ENCODE results near the gene INAVA.

The INAVA gene

GRCh38 chr1:200901796-200902444 lies 7.2 kb downstream of the INAVA start:
- H3K4me1 ChIP-seq (ENCODE audit: control insufficient read depth, insufficient read depth, low read depth, low read length), result peaks cover 24% of the 10 kb centered on the region
- H3K9ac ChIP-seq (ENCODE audit: low read length), result no peak overlapping the region
- H3K36me3 ChIP-seq (ENCODE audit: control insufficient read depth in 1 of 2, insufficient read depth in 2 of 2, low read depth in 1 of 2, low read length in 2 of 2), result peaks cover 0 to 55% of the 10 kb centered on the region in 2 experiments
- H2AK5ac ChIP-seq (ENCODE audit: low read length, severe bottlenecking), result no peak overlapping the region
- no peak overlapping the region for H2BK12ac ChIP-seq (ENCODE audit: low read length in 2 of 2)
- H2BK15ac ChIP-seq (ENCODE audit: low read depth, poor library complexity, severe bottlenecking), result no peak overlapping the region
- H4K8ac ChIP-seq (ENCODE audit: low read length), result no peak overlapping the region
- WGBS, result 97% methylated on average over 8 of the region's 8 CpGs
- peaks cover 34% of the 10 kb centered on the region for H3K79me1 ChIP-seq (replicated peaks; ENCODE audit: low read length, poor library complexity, severe bottlenecking)
- H2BK5ac ChIP-seq (ENCODE audit: low read depth, low read length, poor library complexity, severe bottlenecking), result no peak overlapping the region
- H4K91ac ChIP-seq (ENCODE audit: low read length), result no peak overlapping the region
- H3K4me2 ChIP-seq (ENCODE audit: low read length, poor library complexity, severe bottlenecking), result no peak overlapping the region
- no peak overlapping the region for H3K27ac ChIP-seq (ENCODE audit: low read length, poor library complexity, severe bottlenecking)
- no peak overlapping the region for H3K23ac ChIP-seq (ENCODE audit: low read length in 2 of 2)
- no peak overlapping the region for H3K18ac ChIP-seq (ENCODE audit: low read depth in 1 of 2, low read length in 2 of 2)
- H3K27me3 ChIP-seq (ENCODE audit: control insufficient read depth in 1 of 2, insufficient read depth in 1 of 2, low read length in 2 of 2), result peaks cover 0 to 67% of the 10 kb centered on the region in 2 experiments
- no peak overlapping the region for H2AFZ ChIP-seq (ENCODE audit: low read depth, low read length)
- no peak overlapping the region for H3K14ac ChIP-seq (ENCODE audit: low read length in 2 of 2)
- no peak overlapping the region for H2BK120ac ChIP-seq (ENCODE audit: low read depth, low read length)
- no peak overlapping the region for H3K4me3 ChIP-seq (ENCODE audit: insufficient read depth in 1 of 2, low read depth in 1 of 2, low read length in 2 of 2)
- no peak overlapping the region for H3K4ac ChIP-seq (ENCODE audit: low read depth in 1 of 2, low read length in 2 of 2)
- H3K9me3 ChIP-seq (ENCODE audit: control insufficient read depth, low read length), result no peaks in the 10 kb centered on the region
- DNase-seq, result no peak

- Histone ChIP-seq H3K4ac (ENCODE audit: low read depth in 1 of 2, low read length in 2 of 2) (no peak overlapping the region), H3K4me3 (ENCODE audit: insufficient read depth in 1 of 2, low read depth in 1 of 2, low read length in 2 of 2) (no peak overlapping the region), H3K23ac (ENCODE audit: low read length in 2 of 2) (no peak overlapping the region), H2BK15ac (ENCODE audit: low read depth, poor library complexity, severe bottlenecking) (no peak overlapping the region), H3K27ac (ENCODE audit: low read length, poor library complexity, severe bottlenecking) (no peak overlapping the region), H3K27me3 (ENCODE audit: control insufficient read depth in 1 of 2, insufficient read depth in 1 of 2, low read length in 2 of 2) (peaks cover 0 to 49% of the 10 kb centered on the region in 2 experiments), H4K8ac (ENCODE audit: low read length) (no peak overlapping the region), H3K14ac (ENCODE audit: low read length in 2 of 2) (no peak overlapping the region), H3K79me1 (replicated peaks; ENCODE audit: low read length, poor library complexity, severe bottlenecking) (peaks cover 24% of the 10 kb centered on the region), H2AK5ac (ENCODE audit: low read length, severe bottlenecking) (no peak overlapping the region), H2BK120ac (ENCODE audit: low read depth, low read length) (no peak overlapping the region), H2BK5ac (ENCODE audit: low read depth, low read length, poor library complexity, severe bottlenecking) (no peak overlapping the region), H3K36me3 (ENCODE audit: control insufficient read depth in 1 of 2, insufficient read depth in 2 of 2, low read depth in 1 of 2, low read length in 2 of 2) (peaks cover 0 to 64% of the 10 kb centered on the region in 2 experiments), H4K91ac (ENCODE audit: low read length) (no peak overlapping the region), H3K4me2 (ENCODE audit: low read length, poor library complexity, severe bottlenecking) (no peak overlapping the region), H3K9me3 (ENCODE audit: control insufficient read depth, low read length) (no peaks in the 10 kb centered on the region), H3K18ac (ENCODE audit: low read depth in 1 of 2, low read length in 2 of 2) (no peak overlapping the region), H2AFZ (ENCODE audit: low read depth, low read length) (no peak overlapping the region), H2BK12ac (ENCODE audit: low read length in 2 of 2) (no peak overlapping the region), H3K9ac (ENCODE audit: low read length) (no peak overlapping the region), H3K4me1 (ENCODE audit: control insufficient read depth, insufficient read depth, low read depth, low read length) (peaks cover 8% of the 10 kb centered on the region)
- 94% methylated on average over 4 of the region's 5 CpGs for WGBS
- DNase-seq, result no peak
Observed at GRCh38 chr1:200903793-200904192, 9.1 kb downstream of the INAVA start.

GRCh38 chr1:200904772-200905171 lies 10.1 kb downstream of the INAVA start:
- Histone ChIP-seq H3K9ac (ENCODE audit: low read length) (no peak overlapping the region), H3K4ac (ENCODE audit: low read depth in 1 of 2, low read length in 2 of 2) (no peak overlapping the region), H3K4me3 (ENCODE audit: insufficient read depth in 1 of 2, low read depth in 1 of 2, low read length in 2 of 2) (no peak overlapping the region), H3K23ac (ENCODE audit: low read length in 2 of 2) (no peak overlapping the region), H2AK5ac (ENCODE audit: low read length, severe bottlenecking) (no peak overlapping the region), H2BK12ac (ENCODE audit: low read length in 2 of 2) (no peak overlapping the region), H3K18ac (ENCODE audit: low read depth in 1 of 2, low read length in 2 of 2) (no peak overlapping the region), H4K8ac (ENCODE audit: low read length) (no peak overlapping the region), H3K4me1 (ENCODE audit: control insufficient read depth, insufficient read depth, low read depth, low read length) (peaks cover 6% of the 10 kb centered on the region), H3K4me2 (ENCODE audit: low read length, poor library complexity, severe bottlenecking) (no peak overlapping the region), H3K9me3 (ENCODE audit: control insufficient read depth, low read length) (no peaks in the 10 kb centered on the region), H4K91ac (ENCODE audit: low read length) (no peak overlapping the region), H3K27me3 (ENCODE audit: control insufficient read depth in 1 of 2, insufficient read depth in 1 of 2, low read length in 2 of 2) (peaks cover 0 to 48% of the 10 kb centered on the region in 2 experiments), H3K27ac (ENCODE audit: low read length, poor library complexity, severe bottlenecking) (no peak overlapping the region), H2BK15ac (ENCODE audit: low read depth, poor library complexity, severe bottlenecking) (no peak overlapping the region), H3K36me3 (ENCODE audit: control insufficient read depth in 1 of 2, insufficient read depth in 2 of 2, low read depth in 1 of 2, low read length in 2 of 2) (peaks cover 0 to 60% of the 10 kb centered on the region in 2 experiments), H2AFZ (ENCODE audit: low read depth, low read length) (no peak overlapping the region), H2BK120ac (ENCODE audit: low read depth, low read length) (no peak overlapping the region), H3K14ac (ENCODE audit: low read length in 2 of 2) (no peak overlapping the region), H2BK5ac (ENCODE audit: low read depth, low read length, poor library complexity, severe bottlenecking) (no peak overlapping the region), H3K79me1 (replicated peaks; ENCODE audit: low read length, poor library complexity, severe bottlenecking) (peaks cover 17% of the 10 kb centered on the region)
- DNase-seq, result no peak

GRCh38 chr1:200905411-200906052 lies 10.8 kb downstream of the INAVA start:
- H3K4me2 ChIP-seq (ENCODE audit: low read length, poor library complexity, severe bottlenecking), result no peak overlapping the region
- no peak overlapping the region for H2BK120ac ChIP-seq (ENCODE audit: low read depth, low read length)
- H2BK12ac ChIP-seq (ENCODE audit: low read length in 2 of 2), result no peak overlapping the region
- no peak overlapping the region for H3K14ac ChIP-seq (ENCODE audit: low read length in 2 of 2)
- WGBS, result no CpG with 5 or more reads among the region's 4 CpGs
- no peak overlapping the region for H4K8ac ChIP-seq (ENCODE audit: low read length)
- H3K4me1 ChIP-seq (ENCODE audit: control insufficient read depth, insufficient read depth, low read depth, low read length), result peaks cover 6% of the 10 kb centered on the region
- H3K18ac ChIP-seq (ENCODE audit: low read depth in 1 of 2, low read length in 2 of 2), result no peak overlapping the region
- H3K9me3 ChIP-seq (ENCODE audit: control insufficient read depth, low read length), result no peaks in the 10 kb centered on the region
- H3K23ac ChIP-seq (ENCODE audit: low read length in 2 of 2), result no peak overlapping the region
- H4K91ac ChIP-seq (ENCODE audit: low read length), result no peak overlapping the region
- H3K36me3 ChIP-seq (ENCODE audit: control insufficient read depth in 1 of 2, insufficient read depth in 2 of 2, low read depth in 1 of 2, low read length in 2 of 2), result peaks cover 0 to 54% of the 10 kb centered on the region in 2 experiments
- H2BK15ac ChIP-seq (ENCODE audit: low read depth, poor library complexity, severe bottlenecking), result no peak overlapping the region
- H3K27ac ChIP-seq (ENCODE audit: low read length, poor library complexity, severe bottlenecking), result no peak overlapping the region
- no peak overlapping the region for H2BK5ac ChIP-seq (ENCODE audit: low read depth, low read length, poor library complexity, severe bottlenecking)
- no peak overlapping the region for H2AK5ac ChIP-seq (ENCODE audit: low read length, severe bottlenecking)
- peak; percentile 38 for DNase-seq
- peaks cover 10% of the 10 kb centered on the region for H3K79me1 ChIP-seq (replicated peaks; ENCODE audit: low read length, poor library complexity, severe bottlenecking)
- no peak overlapping the region for H3K9ac ChIP-seq (ENCODE audit: low read length)
- H3K27me3 ChIP-seq (ENCODE audit: control insufficient read depth in 1 of 2, insufficient read depth in 1 of 2, low read length in 2 of 2), result peaks cover 0 to 45% of the 10 kb centered on the region in 2 experiments
- H3K4me3 ChIP-seq (ENCODE audit: insufficient read depth in 1 of 2, low read depth in 1 of 2, low read length in 2 of 2), result no peak overlapping the region
- H3K4ac ChIP-seq (ENCODE audit: low read depth in 1 of 2, low read length in 2 of 2), result no peak overlapping the region
- no peak overlapping the region for H2AFZ ChIP-seq (ENCODE audit: low read depth, low read length)
